Liver (tissue), 9 donors: ENCODE data around the gene DSE. TPM values are rescaled to one million over a fixed set of nuclear protein-coding genes. Genes with fewer than 3 reads are reported as not detected.

Experiments
- DNase-seq: peaks from one replicate; pipeline ENCODE4 v3.0.0-alpha.2; 2017; ENCODE audit warnings: low spot score
- H3K27ac ChIP-seq, 2 donors: one replicate each; pipeline ENCODE4 v1.7.0; 2013; ENCODE audit warnings: inconsistent platforms in 2 of 2, low read length in 2 of 2, control low read depth in 1 of 2, low read depth in 1 of 2, mild to moderate bottlenecking in 1 of 2
- H3K27me3 ChIP-seq, 4 donors: one replicate each; pipeline versions ENCODE4 v1.6.1 to v1.7.0; 2013; ENCODE audit warnings: low read length in 3 of 4, inconsistent platforms in 1 of 4, mild to moderate bottlenecking in 1 of 4, moderate library complexity in 1 of 4; ENCODE audit not compliant: control insufficient read depth in 4 of 4, insufficient read depth in 4 of 4
- H3K36me3 ChIP-seq, 4 donors: one replicate each; pipeline versions ENCODE4 v1.6.1 to v1.7.0; 2013; ENCODE audit warnings: low read length in 3 of 4, mild to moderate bottlenecking in 3 of 4, low read depth in 1 of 4, moderate library complexity in 1 of 4; ENCODE audit not compliant: control insufficient read depth in 4 of 4, insufficient read depth in 3 of 4
- H3K4me1 ChIP-seq, 4 donors: one replicate each; pipeline versions ENCODE4 v1.6.1 to v1.7.0; 2013; ENCODE audit warnings: low read length in 3 of 4, mild to moderate bottlenecking in 3 of 4, moderate library complexity in 1 of 4; ENCODE audit not compliant: control insufficient read depth in 4 of 4, insufficient read depth in 4 of 4
- H3K4me3 ChIP-seq, 3 donors: one replicate each; pipeline versions ENCODE4 v1.6.1 to v1.7.0; 2013; ENCODE audit warnings: low read length in 3 of 3, control low read depth in 1 of 3, low read depth in 1 of 3, mild to moderate bottlenecking in 1 of 3
- H3K9ac ChIP-seq, 2 donors: one replicate each; pipeline ENCODE4 v1.7.0; 2013; ENCODE audit warnings: low read length in 2 of 2, mild to moderate bottlenecking in 2 of 2, moderate library complexity in 2 of 2, control low read depth in 1 of 2, low read depth in 1 of 2
- H3K9me3 ChIP-seq, 4 donors: one replicate each; pipeline versions ENCODE4 v1.6.1 to v1.7.0; 2013; ENCODE audit warnings: low read length in 3 of 4; ENCODE audit not compliant: control insufficient read depth in 4 of 4
- ATF3 ChIP-seq: IDR thresholded peaks from 2 replicates; pipeline ENCODE4 v1.6.1; 2016; ENCODE audit warnings: antibody characterized with exemption
- CTCF ChIP-seq: fragments of 150-350 bp; IDR thresholded peaks from 2 replicates; pipeline ENCODE4 v1.5.1; 2017; ENCODE audit warnings: improper control_type of control experiment, low read depth, low read length; ENCODE audit not compliant: missing input control
- EGR1 ChIP-seq, 2 donors: IDR thresholded peaks; 2 replicates each; pipeline ENCODE4 v1.6.1; 2016 to 2018; ENCODE audit warnings: antibody characterized with exemption in 2 of 2, low read depth in 2 of 2
- FOXA1 ChIP-seq: IDR thresholded peaks from 2 replicates; pipeline ENCODE4 v1.6.1; 2016; ENCODE audit warnings: antibody characterized with exemption
- GABPA ChIP-seq, 2 donors: IDR thresholded peaks in 1 of 2; conservative IDR thresholded peaks in 1 of 2; 2 replicates each; pipeline ENCODE4 v1.6.1; 2016; ENCODE audit warnings: antibody characterized with exemption in 2 of 2, mild to moderate bottlenecking in 1 of 2, moderate library complexity in 1 of 2
- HNF4A ChIP-seq, 2 donors: conservative IDR thresholded peaks; 2 replicates each; pipeline ENCODE4 v1.6.1; 2016; ENCODE audit warnings: antibody characterized with exemption in 2 of 2, mild to moderate bottlenecking in 2 of 2
- JUND ChIP-seq, 2 donors: IDR thresholded peaks; 2 replicates each; pipeline ENCODE4 v1.6.1; 2016; ENCODE audit warnings: antibody characterized with exemption in 2 of 2
- MAX ChIP-seq: IDR thresholded peaks from 2 replicates; pipeline ENCODE4 v1.6.1; 2016; ENCODE audit warnings: antibody characterized with exemption
- NR2F2 ChIP-seq: IDR thresholded peaks from 2 replicates; pipeline ENCODE4 v1.6.1; 2016; ENCODE audit warnings: antibody characterized with exemption
- RAD21 ChIP-seq, 2 donors: IDR thresholded peaks; 2 replicates each; pipeline ENCODE4 v1.6.1; 2016; ENCODE audit warnings: antibody characterized with exemption in 2 of 2, mild to moderate bottlenecking in 2 of 2
- SP1 ChIP-seq: IDR thresholded peaks from 2 replicates; pipeline ENCODE4 v1.6.1; 2018; ENCODE audit warnings: antibody characterized with exemption, mild to moderate bottlenecking
- ZBTB33 ChIP-seq: IDR thresholded peaks from 2 replicates; pipeline ENCODE4 v1.6.1; 2016; ENCODE audit warnings: antibody characterized with exemption
- WGBS: extraction: QIAGEN DNeasy Blood & Tissue Kit; methylation state at CpG from one replicate; pipeline ENCODE4 v1.1.7; 2013; 5-methylcytosine and 5-hydroxymethylcytosine counted together
- polyA plus RNA-seq, 2 donors: library from polyadenylated mRNA; stranded (reverse) in 1 of 2; unstranded in 1 of 2; fragments of 200-250 nt in 1 of 2; fragments of >200 nt in 1 of 2; fragmentation: Nextera tagmentation in 1 of 2; extraction: Ambion mirVana in 1 of 2; gene quantifications; one replicate each; pipeline versions ENCODE4 v1.2.1 to v1.2.3, GENCODE V29; 2013 to 2015
- total RNA-seq, 2 donors: library from RNA; depleted of rRNA; stranded (reverse); fragments of >200 nt; gene quantifications; one replicate each; pipeline ENCODE4 v1.2.3, GENCODE V29; 2014
- donor health status: healthy.
- donor health status: healthy.
- donor health status: healthy.
- donor health status: healthy.
- donor health status: healthy.

The DSE gene
- total and polyA plus RNA-seq, 4 donors = 5.5 to 22.8 (median 9.6) TPM

- WGBS = 95% methylated on average over 6 of the region's 6 CpGs
- DNase-seq = no peak
- no peak overlapping the region for H3K27ac ChIP-seq
- H3K4me1 ChIP-seq = peaks cover 3 to 14% (median 5%) of the 10 kb centered on the region in 4 donors
- H3K9ac ChIP-seq = no peak overlapping the region
- no peaks in the 10 kb centered on the region for H3K27me3 ChIP-seq
- no peaks in the 10 kb centered on the region for H3K36me3 ChIP-seq
- no peak overlapping the region for H3K4me3 ChIP-seq
- no peaks in the 10 kb centered on the region for H3K9me3 ChIP-seq
- no peak for TF ChIP-seq CTCF
- TF ChIP-seq MAX = no peak
- no peak for TF ChIP-seq FOXA1
- no peak for TF ChIP-seq SP1
- no peak for TF ChIP-seq GABPA (IDR thresholded peaks at IDR 0.05 in 1 of 2, conservative IDR thresholded peaks at IDR 0.05 in 1 of 2)
- TF ChIP-seq RAD21 (IDR thresholded peaks at IDR 0.05) = no peak
- TF ChIP-seq ZBTB33 = no peak
- no peak for TF ChIP-seq ATF3
- TF ChIP-seq JUND (IDR thresholded peaks at IDR 0.05) = no peak
- TF ChIP-seq EGR1 (IDR thresholded peaks at IDR 0.05; ENCODE audit: low read depth in 2 of 2) = no peak
- no peak for TF ChIP-seq NR2F2
Measured at GRCh38 chr6:116366740-116367275, 3.9 kb upstream of the DSE start.

GRCh38 chr6:116369540-116369939, 1.2 kb upstream of the DSE start:
- peak overlapping the region; percentile 71 to 88 for H3K27ac ChIP-seq

More at GRCh38 chr6:116369540-116369939, 1.2 kb upstream of the DSE start:
- no peak overlapping the region for H3K4me3 ChIP-seq
- H3K27me3 ChIP-seq = no peaks in the 10 kb centered on the region
- H3K4me1 ChIP-seq = peaks cover 3 to 15% (median 5%) of the 10 kb centered on the region in 4 donors
- TF ChIP-seq RAD21 (IDR thresholded peaks at IDR 0.05) (no peak), HNF4A (conservative IDR thresholded peaks at IDR 0.05) (no peak), ZBTB33 (no peak), SP1 (no peak), FOXA1 (no peak), ATF3 (no peak)
- no peaks in the 10 kb centered on the region for H3K36me3 ChIP-seq
- WGBS = 68% methylated on average over 1 of the region's 1 CpG
- no peak for DNase-seq
- no peaks in the 10 kb centered on the region for H3K9me3 ChIP-seq
- H3K9ac ChIP-seq = no peak overlapping the region
